OCI-M1 (cell line): ENCODE data around the gene PSMD11.

ENCODE experiments used
- DNase-seq: peaks from one replicate; lab custom pipeline; 2025; lab: John Stamatoyannopoulos, UW

The PSMD11 gene

GRCh38 chr17:32467949-32468348 is 23.6 kb downstream of the PSMD11 start:
- DNase-seq, result no peak

GRCh38 chr17:32470405-32471167 is 26.3 kb downstream of the PSMD11 start:
- no peak for DNase-seq

- no peak for DNase-seq
Measured at GRCh38 chr17:32471652-32472051, 27.3 kb downstream of the PSMD11 start.

- DNase-seq, result no peak
Measured at GRCh38 chr17:32475258-32475657, 30.9 kb downstream of the PSMD11 start.

- DNase-seq, result no peak
Measured at GRCh38 chr17:32477220-32477619, 32.9 kb downstream of the PSMD11 start.

GRCh38 chr17:32479074-32479617 is 34.8 kb downstream of the PSMD11 start:
- no peak for DNase-seq

- DNase-seq, result no peak
Measured at GRCh38 chr17:32481193-32481592, 36.9 kb downstream of the PSMD11 start.

GRCh38 chr17:32482568-32483320 is 38.4 kb downstream of the PSMD11 start:
- no peak for DNase-seq

- DNase-seq, result peak; percentile 57
Measured at GRCh38 chr17:32483451-32484019, 39.2 kb downstream of the PSMD11 start.

GRCh38 chr17:32484041-32484461 is 39.7 kb downstream of the PSMD11 start:
- no peak for DNase-seq

- DNase-seq, result no peak
Measured at GRCh38 chr17:32484628-32485027, 40.3 kb downstream of the PSMD11 start.

- peak; percentile 14 for DNase-seq
Measured at GRCh38 chr17:32485261-32486110, 41.2 kb downstream of the PSMD11 start.

- DNase-seq, result peak; percentile 74
Measured at GRCh38 chr17:32486111-32486700, 41.9 kb downstream of the PSMD11 start.

GRCh38 chr17:32486701-32487472 is 42.6 kb downstream of the PSMD11 start, which contains the start of gene CDK5R1:
Gene CDK5R1, plus strand, starts transcription at chr17:32486993. Its CDS starts 628 bp downstream, at chr17:32487621.
- peak; percentile 70 for DNase-seq

- DNase-seq, result no peak
Measured at GRCh38 chr17:32487473-32488176, 43.3 kb downstream of the PSMD11 start.

- DNase-seq, result no peak
Measured at GRCh38 chr17:32488177-32488542, 43.9 kb downstream of the PSMD11 start.

- DNase-seq, result no peak
Measured at GRCh38 chr17:32488604-32489180, 44.4 kb downstream of the PSMD11 start.

- DNase-seq, result no peak
Measured at GRCh38 chr17:32489320-32490100, 45.2 kb downstream of the PSMD11 start.

GRCh38 chr17:32490101-32490482 is 45.8 kb downstream of the PSMD11 start:
- no peak for DNase-seq
